GM12865 (cell line): ENCODE measurements around the gene SNX17.
"Not testable (repeated sequence)": the region's sequence is repeated elsewhere in the genome, so short reads cannot be mapped to it uniquely, and the experiment has no call there.

Experiments
- DNase-seq: peaks from one replicate; pipeline ENCODE4 v3.0.0; 2010; ENCODE audit warnings: low read depth
- H3K4me3 ChIP-seq: 2 replicates; pipeline ENCODE4 v1.5.1; 2011; ENCODE audit warnings: mild to moderate bottlenecking, low read depth, low read length, control low read depth
- TF ChIP-seq, protein P1 (sequence below): IDR thresholded peaks from 2 replicates; pipeline ENCODE4 v1.5.1; 2011; ENCODE audit warnings: low read length, control low read depth, low read depth, inconsistent platforms; ENCODE audit not compliant: insufficient read depth; ENCODE audit errors: missing control alignments

SNX17 gene

DNA sequence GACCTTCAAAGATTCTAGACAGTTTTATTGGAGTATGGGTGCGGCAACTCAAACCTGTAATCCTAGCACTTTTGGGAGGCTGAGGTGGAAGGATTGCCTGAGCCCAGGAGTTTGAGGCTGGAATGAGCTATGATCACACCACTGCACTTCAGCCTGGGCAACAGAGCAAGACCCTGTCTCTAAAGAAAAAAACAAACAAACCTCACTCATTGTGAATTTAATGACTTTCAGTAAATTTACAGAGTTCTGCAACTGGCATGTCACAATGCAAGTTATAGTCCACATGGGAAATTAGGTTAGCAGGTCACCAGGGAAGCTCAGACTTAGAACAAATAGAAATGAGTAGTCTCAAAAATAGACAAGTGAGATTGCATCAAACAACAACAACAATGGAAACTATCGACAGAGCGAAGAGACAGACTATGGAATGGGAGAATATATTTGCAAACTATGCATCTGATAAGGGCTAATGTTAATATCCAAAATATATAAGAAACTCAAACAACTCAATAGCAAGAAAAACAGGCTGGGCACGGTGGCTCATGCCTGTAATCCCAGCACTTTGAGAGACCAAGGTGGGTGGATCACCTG, 51.3 kb downstream of the SNX17 start:
- TF ChIP-seq, protein P1, sequence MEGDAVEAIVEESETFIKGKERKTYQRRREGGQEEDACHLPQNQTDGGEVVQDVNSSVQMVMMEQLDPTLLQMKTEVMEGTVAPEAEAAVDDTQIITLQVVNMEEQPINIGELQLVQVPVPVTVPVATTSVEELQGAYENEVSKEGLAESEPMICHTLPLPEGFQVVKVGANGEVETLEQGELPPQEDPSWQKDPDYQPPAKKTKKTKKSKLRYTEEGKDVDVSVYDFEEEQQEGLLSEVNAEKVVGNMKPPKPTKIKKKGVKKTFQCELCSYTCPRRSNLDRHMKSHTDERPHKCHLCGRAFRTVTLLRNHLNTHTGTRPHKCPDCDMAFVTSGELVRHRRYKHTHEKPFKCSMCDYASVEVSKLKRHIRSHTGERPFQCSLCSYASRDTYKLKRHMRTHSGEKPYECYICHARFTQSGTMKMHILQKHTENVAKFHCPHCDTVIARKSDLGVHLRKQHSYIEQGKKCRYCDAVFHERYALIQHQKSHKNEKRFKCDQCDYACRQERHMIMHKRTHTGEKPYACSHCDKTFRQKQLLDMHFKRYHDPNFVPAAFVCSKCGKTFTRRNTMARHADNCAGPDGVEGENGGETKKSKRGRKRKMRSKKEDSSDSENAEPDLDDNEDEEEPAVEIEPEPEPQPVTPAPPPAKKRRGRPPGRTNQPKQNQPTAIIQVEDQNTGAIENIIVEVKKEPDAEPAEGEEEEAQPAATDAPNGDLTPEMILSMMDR, result no peak

DNA sequence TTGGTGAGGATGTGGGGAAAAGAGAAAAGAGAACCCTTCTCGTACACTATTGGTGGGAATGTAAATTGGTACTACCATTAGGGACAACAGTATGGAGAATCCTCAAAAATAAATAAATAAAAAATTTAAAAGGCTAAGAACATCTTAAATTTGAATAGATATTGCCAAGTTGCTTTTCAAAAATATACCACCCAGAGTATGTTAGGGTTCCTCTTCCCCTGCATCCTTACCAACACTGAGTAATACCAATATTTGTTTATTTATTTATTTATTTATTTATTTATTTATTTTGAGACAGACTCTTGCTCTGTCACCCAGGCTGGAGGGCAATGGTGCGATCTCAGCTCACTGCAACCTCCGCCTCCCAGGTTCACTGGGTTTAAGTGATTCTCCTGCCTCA, 52.5 kb downstream of the SNX17 start:
- no peak overlapping the region for H3K4me3 ChIP-seq
- DNase-seq, result no peak
- TF ChIP-seq, protein P1, result no peak

More for the DNA sequence above, 51.3 kb downstream of the SNX17 start:
- no peak overlapping the region for H3K4me3 ChIP-seq
- no peak for DNase-seq

DNA sequence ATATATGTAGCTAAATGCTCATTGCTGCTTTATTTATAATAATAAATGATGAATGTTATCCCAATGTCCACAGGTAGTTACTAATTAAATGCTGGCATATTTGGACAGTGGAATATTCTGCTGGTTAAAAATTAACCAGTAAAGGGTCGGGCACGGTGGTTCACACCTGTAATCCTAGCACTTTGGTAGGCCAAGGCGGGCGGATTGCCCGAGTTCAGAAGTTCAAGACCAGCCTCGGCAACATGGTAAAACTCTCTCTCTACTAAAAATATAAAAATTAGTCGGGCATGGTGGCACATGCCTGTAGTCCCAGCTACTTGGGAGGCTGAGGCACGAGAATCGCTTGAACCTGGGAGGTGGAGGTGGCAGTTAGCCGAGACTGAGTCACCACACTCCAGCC, 54.6 kb downstream of the SNX17 start:
- not testable (repeated sequence) for DNase-seq, H3K4me3 ChIP-seq
